Neural cell (in vitro differentiated cells): Measurements from ENCODE around the gene CYRIA. TPM values are rescaled to one million over a fixed set of nuclear protein-coding genes. Genes with fewer than 3 reads are reported as not detected.

Experiments
- H2AFZ ChIP-seq: fragments of 200-600, 300-800 bp; sonication (generic), shearing (Covaris generic); 2 replicates; pipeline ENCODE4 v1.6.0; 2014; ENCODE audit warnings: low read depth, mild to moderate bottlenecking, antibody characterized with exemption, low read length, moderate library complexity
- H3F3A ChIP-seq: fragments of 200-600 bp; shearing (Covaris generic); 2 replicates; pipeline ENCODE4 v1.6.1; 2016; ENCODE audit warnings: mild to moderate bottlenecking, moderate library complexity, mixed read lengths, antibody characterized with exemption, low read length; ENCODE audit not compliant: insufficient read depth, poor library complexity, severe bottlenecking
- H3K27ac ChIP-seq: fragments of 200-600, 300-800 bp; sonication (generic), shearing (Covaris generic); 2 replicates; pipeline ENCODE4 v1.5.1; 2014; ENCODE audit warnings: mild to moderate bottlenecking, low read length, moderate library complexity
- H3K27me3 ChIP-seq: fragments of 300-800, 200-600 bp; sonication (generic), shearing (Covaris generic); 2 replicates; pipeline ENCODE4 v1.6.0; 2014; ENCODE audit warnings: mild to moderate bottlenecking, low read depth, low read length, moderate library complexity; ENCODE audit not compliant: insufficient read depth
- H3K36me3 ChIP-seq: fragments of 300-800, 200-600 bp; sonication (generic), shearing (Covaris generic); 2 replicates; pipeline ENCODE4 v1.5.1; 2014; ENCODE audit warnings: mild to moderate bottlenecking, antibody characterized with exemption, low read length, moderate library complexity; ENCODE audit not compliant: insufficient read depth
- H3K4me2 ChIP-seq: fragments of 300-800, 200-600 bp; sonication (generic), shearing (Covaris generic); 2 replicates; pipeline ENCODE4 v1.6.0; 2014; ENCODE audit warnings: mild to moderate bottlenecking, low read length
- H3K4me3 ChIP-seq: fragments of 300-800, 200-600 bp; sonication (generic), shearing (Covaris generic); 2 replicates; pipeline ENCODE4 v1.5.1; 2014; ENCODE audit warnings: mild to moderate bottlenecking, low read length, moderate library complexity
- H3K79me2 ChIP-seq: fragments of 200-600 bp; shearing (Covaris generic); replicated peaks from 2 replicates; pipeline ENCODE4 v1.6.0; 2014; ENCODE audit warnings: mild to moderate bottlenecking, low read length, moderate library complexity; ENCODE audit not compliant: insufficient read depth
- H3K9ac ChIP-seq: fragments of 300-800, 200-600 bp; sonication (generic), shearing (Covaris generic); 2 replicates; pipeline ENCODE4 v1.6.1; 2016; ENCODE audit warnings: mild to moderate bottlenecking, low read length, mixed read lengths
- H3K9me2 ChIP-seq: fragments of 200-600 bp; shearing (Covaris generic); 2 replicates; pipeline ENCODE4 v1.6.1; 2016; ENCODE audit warnings: mild to moderate bottlenecking, low read length, mixed read lengths; ENCODE audit not compliant: insufficient read depth
- H3K9me3 ChIP-seq: fragments of 200-600, 300-800 bp; sonication (generic), shearing (Covaris generic); 2 replicates; pipeline ENCODE4 v1.6.1; 2016; ENCODE audit warnings: mild to moderate bottlenecking, mixed run types, low read length, moderate library complexity, mixed read lengths
- H4K20me1 ChIP-seq: fragments of 200-600 bp; shearing (Covaris generic); 2 replicates; pipeline ENCODE4 v1.6.1; 2016; ENCODE audit warnings: mild to moderate bottlenecking, mixed run types; ENCODE audit not compliant: insufficient read depth
- EP300 ChIP-seq: fragments of 450-650 bp; conservative IDR thresholded peaks from 2 replicates; pipeline ENCODE4 v1.6.1; 2014; ENCODE audit warnings: antibody characterized with exemption, mild to moderate bottlenecking, moderate library complexity; ENCODE audit not compliant: poor library complexity, severe bottlenecking
- EZH2 ChIP-seq: fragments of 200-600, 300-800 bp; shearing (Covaris generic), sonication (generic); IDR thresholded peaks from 2 replicates; pipeline ENCODE4 v1.6.1; 2014; ENCODE audit warnings: antibody characterized with exemption, low read length, borderline replicate concordance, mild to moderate bottlenecking; ENCODE audit not compliant: insufficient read depth, poor library complexity, severe bottlenecking
- MXI1 ChIP-seq: fragments of 450-650 bp; conservative IDR thresholded peaks from 2 replicates; pipeline ENCODE4 v1.6.1; 2014; ENCODE audit warnings: antibody characterized with exemption, mild to moderate bottlenecking; ENCODE audit not compliant: poor library complexity, severe bottlenecking
- POLR2AphosphoS5 ChIP-seq: IDR thresholded peaks from 2 replicates; pipeline ENCODE4 v1.6.1; 2012
- RAD21 ChIP-seq: fragments of 450-650 bp; conservative IDR thresholded peaks from 2 replicates; pipeline ENCODE4 v1.6.1; 2014; ENCODE audit warnings: antibody characterized with exemption, mild to moderate bottlenecking, moderate library complexity
- SMC3 ChIP-seq: fragments of 450-650 bp; conservative IDR thresholded peaks from 2 replicates; pipeline ENCODE4 v1.6.1; 2014; ENCODE audit warnings: antibody characterized with exemption, mild to moderate bottlenecking, moderate library complexity; ENCODE audit not compliant: poor library complexity
- TAF1 ChIP-seq: IDR thresholded peaks from 2 replicates; pipeline ENCODE4 v1.6.1; 2012; ENCODE audit warnings: low read depth
- polyA plus RNA-seq: library from polyadenylated mRNA; depleted of rRNA; stranded (reverse); fragments of >200 nt; gene quantifications from 2 replicates; pipeline ENCODE4 v1.2.3, GENCODE V29; 2014
- TF ChIP-seq, protein P1 (sequence below): IDR thresholded peaks from 2 replicates; pipeline ENCODE4 v1.6.1; 2012; ENCODE audit warnings: borderline replicate concordance
- TF ChIP-seq, protein P2 (sequence below): fragments of 450-650 bp; IDR thresholded peaks from 2 replicates; pipeline ENCODE4 v1.5.1; 2014; ENCODE audit warnings: antibody characterized with exemption, mild to moderate bottlenecking, moderate library complexity; ENCODE audit not compliant: poor library complexity, severe bottlenecking

Gene CYRIA
- polyA plus RNA-seq, 1 donor from 2014 or later, result 67.0 TPM

DNA sequence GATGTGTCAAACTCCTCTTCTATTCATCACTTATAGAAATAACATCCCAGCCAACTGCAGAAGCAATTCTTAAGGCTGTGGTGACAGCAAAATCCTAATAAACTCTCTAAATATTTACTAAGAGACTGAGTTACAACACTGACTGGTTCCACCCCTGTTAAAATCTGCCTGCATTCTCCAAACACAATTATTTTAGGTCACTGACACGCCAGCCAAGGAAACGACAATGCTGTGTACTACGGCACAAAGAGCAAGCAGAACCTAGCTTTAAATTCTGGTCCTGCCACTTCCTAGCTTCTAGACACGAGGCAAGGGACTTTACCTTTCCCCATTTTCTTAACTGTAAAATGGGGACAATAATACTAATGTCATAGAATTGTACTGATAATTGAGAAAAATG is 4.1 kb downstream of the CYRIA start:
- H3K79me2 ChIP-seq, result peaks cover 30% of the 10 kb centered on the region
- H2AFZ ChIP-seq, result no peak overlapping the region
- H3K27me3 ChIP-seq, result no peaks in the 10 kb centered on the region
- H4K20me1 ChIP-seq, result no peaks in the 10 kb centered on the region
- no peaks in the 10 kb centered on the region for H3F3A ChIP-seq
- H3K36me3 ChIP-seq, result no peaks in the 10 kb centered on the region
- H3K4me2 ChIP-seq, result no peak overlapping the region
- TF ChIP-seq EP300 (no peak), MXI1 (no peak), RAD21 (no peak), EZH2 (no peak), TAF1 (no peak), POLR2AphosphoS5 (no peak), SMC3 (no peak)
- TF ChIP-seq, protein P1, sequence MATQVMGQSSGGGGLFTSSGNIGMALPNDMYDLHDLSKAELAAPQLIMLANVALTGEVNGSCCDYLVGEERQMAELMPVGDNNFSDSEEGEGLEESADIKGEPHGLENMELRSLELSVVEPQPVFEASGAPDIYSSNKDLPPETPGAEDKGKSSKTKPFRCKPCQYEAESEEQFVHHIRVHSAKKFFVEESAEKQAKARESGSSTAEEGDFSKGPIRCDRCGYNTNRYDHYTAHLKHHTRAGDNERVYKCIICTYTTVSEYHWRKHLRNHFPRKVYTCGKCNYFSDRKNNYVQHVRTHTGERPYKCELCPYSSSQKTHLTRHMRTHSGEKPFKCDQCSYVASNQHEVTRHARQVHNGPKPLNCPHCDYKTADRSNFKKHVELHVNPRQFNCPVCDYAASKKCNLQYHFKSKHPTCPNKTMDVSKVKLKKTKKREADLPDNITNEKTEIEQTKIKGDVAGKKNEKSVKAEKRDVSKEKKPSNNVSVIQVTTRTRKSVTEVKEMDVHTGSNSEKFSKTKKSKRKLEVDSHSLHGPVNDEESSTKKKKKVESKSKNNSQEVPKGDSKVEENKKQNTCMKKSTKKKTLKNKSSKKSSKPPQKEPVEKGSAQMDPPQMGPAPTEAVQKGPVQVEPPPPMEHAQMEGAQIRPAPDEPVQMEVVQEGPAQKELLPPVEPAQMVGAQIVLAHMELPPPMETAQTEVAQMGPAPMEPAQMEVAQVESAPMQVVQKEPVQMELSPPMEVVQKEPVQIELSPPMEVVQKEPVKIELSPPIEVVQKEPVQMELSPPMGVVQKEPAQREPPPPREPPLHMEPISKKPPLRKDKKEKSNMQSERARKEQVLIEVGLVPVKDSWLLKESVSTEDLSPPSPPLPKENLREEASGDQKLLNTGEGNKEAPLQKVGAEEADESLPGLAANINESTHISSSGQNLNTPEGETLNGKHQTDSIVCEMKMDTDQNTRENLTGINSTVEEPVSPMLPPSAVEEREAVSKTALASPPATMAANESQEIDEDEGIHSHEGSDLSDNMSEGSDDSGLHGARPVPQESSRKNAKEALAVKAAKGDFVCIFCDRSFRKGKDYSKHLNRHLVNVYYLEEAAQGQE, result no peak
- TF ChIP-seq, protein P2, sequence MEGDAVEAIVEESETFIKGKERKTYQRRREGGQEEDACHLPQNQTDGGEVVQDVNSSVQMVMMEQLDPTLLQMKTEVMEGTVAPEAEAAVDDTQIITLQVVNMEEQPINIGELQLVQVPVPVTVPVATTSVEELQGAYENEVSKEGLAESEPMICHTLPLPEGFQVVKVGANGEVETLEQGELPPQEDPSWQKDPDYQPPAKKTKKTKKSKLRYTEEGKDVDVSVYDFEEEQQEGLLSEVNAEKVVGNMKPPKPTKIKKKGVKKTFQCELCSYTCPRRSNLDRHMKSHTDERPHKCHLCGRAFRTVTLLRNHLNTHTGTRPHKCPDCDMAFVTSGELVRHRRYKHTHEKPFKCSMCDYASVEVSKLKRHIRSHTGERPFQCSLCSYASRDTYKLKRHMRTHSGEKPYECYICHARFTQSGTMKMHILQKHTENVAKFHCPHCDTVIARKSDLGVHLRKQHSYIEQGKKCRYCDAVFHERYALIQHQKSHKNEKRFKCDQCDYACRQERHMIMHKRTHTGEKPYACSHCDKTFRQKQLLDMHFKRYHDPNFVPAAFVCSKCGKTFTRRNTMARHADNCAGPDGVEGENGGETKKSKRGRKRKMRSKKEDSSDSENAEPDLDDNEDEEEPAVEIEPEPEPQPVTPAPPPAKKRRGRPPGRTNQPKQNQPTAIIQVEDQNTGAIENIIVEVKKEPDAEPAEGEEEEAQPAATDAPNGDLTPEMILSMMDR, result no peak
- H3K27ac ChIP-seq, result no peak overlapping the region
- no peak overlapping the region for H3K4me3 ChIP-seq
- no peaks in the 10 kb centered on the region for H3K9me3 ChIP-seq
- no peak overlapping the region for H3K9ac ChIP-seq
- H3K9me2 ChIP-seq, result no peaks in the 10 kb centered on the region

- H3K9me3 ChIP-seq, result no peaks in the 10 kb centered on the region
- H2AFZ ChIP-seq, result no peak overlapping the region
- no peak overlapping the region for H3K4me2 ChIP-seq
- no peak overlapping the region for H3K4me3 ChIP-seq
- H3K27me3 ChIP-seq, result no peaks in the 10 kb centered on the region
- no peaks in the 10 kb centered on the region for H4K20me1 ChIP-seq
- no peaks in the 10 kb centered on the region for H3K9me2 ChIP-seq
- peaks cover 30% of the 10 kb centered on the region for H3K79me2 ChIP-seq
- TF ChIP-seq MXI1 (no peak), POLR2AphosphoS5 (no peak), EP300 (no peak), SMC3 (no peak), EZH2 (no peak), RAD21 (no peak), TAF1 (no peak)
- TF ChIP-seq, protein P1, result no peak
- TF ChIP-seq, protein P2, result no peak
- H3K36me3 ChIP-seq, result no peaks in the 10 kb centered on the region
- H3K9ac ChIP-seq, result no peak overlapping the region
- no peaks in the 10 kb centered on the region for H3F3A ChIP-seq
- no peak overlapping the region for H3K27ac ChIP-seq
These were observed 5.1 kb downstream of the CYRIA start for GRCh38 chr2:16660556-16660955.
